Subcutaneous adipose tissue (tissue), 4 donors: ENCODE data around the gene CDH4. TPM values are rescaled to one million over a fixed set of nuclear protein-coding genes. Genes with fewer than 3 reads are reported as not detected.

Experiments used
- CTCF ChIP-seq: fragments of 450-650 bp; IDR thresholded peaks from one replicate; pipeline ENCODE4 v1.5.1; 2016; ENCODE audit warnings: low read depth, mild to moderate bottlenecking, control low read depth, antibody characterized with exemption, moderate library complexity
- total RNA-seq, 4 donors: library from RNA; depleted of rRNA; stranded (reverse); fragments of >200 nt; gene quantifications; one replicate each; pipeline ENCODE4 v1.1.0, GENCODE V29; 2016

Gene CDH4
- total RNA-seq, 4 donors from 2014 or later, result not detected

- TF ChIP-seq CTCF, result no peak
Measured at GRCh38 chr20:61360296-61360695, 108.2 kb downstream of the CDH4 start.

DNA sequence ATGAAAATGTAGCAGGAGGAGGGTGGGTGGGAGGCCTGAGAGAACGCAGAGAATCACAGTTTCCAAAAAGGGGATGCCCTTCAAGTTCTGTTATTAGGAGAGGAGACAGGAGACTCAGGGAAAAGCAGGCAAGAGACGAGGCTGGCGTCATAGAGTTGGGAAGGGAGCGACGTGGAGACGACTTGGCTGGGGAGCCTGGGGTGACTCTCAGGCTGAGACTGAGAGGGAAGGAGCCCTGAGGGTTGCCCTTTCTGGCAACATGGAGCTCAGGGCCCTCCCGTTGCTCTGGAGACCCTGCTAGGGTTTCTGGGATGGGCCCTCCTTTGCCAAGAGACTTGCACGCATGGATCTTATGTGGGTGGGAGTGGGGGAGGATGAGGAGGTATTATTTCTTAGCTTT, 108.9 kb downstream of the CDH4 start:
- no peak for TF ChIP-seq CTCF

GRCh38 chr20:61361501-61361900, 109.4 kb downstream of the CDH4 start:
- no peak for TF ChIP-seq CTCF

- TF ChIP-seq CTCF, result no peak
Measured at GRCh38 chr20:61364147-61364546, 112.1 kb downstream of the CDH4 start.

GRCh38 chr20:61366914-61367313, 114.9 kb downstream of the CDH4 start:
- no peak for TF ChIP-seq CTCF

GRCh38 chr20:61369731-61370520, 117.9 kb downstream of the CDH4 start:
- TF ChIP-seq CTCF, result no peak

DNA sequence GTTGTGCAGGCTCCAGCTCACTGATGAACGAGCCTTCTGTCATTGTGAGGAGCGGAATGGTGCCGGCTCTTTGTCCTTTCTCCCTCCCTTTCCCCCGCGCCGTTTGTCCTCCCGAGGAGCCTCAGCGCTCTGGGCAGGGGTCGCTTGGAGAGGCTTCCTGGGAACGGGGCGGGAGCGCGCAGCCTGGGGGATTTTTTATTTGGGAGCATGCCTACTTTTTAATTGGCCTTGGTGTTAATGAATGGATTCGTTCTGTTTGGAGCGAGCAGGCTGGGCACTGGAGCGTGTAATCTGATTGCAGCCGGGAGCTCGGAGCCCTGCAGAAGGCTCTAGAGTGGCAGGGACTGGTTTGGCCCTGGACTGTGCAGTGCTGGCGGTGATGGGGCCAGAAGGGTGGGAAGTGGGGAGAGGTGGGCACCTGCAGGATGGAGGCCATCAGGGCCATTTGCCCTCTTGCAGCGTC, 118.8 kb downstream of the CDH4 start:
- no peak for TF ChIP-seq CTCF
